Right hindlimb (tissue), 1 donor: ENCODE data around the gene TSEN54.

Source experiments
- DNase-seq: peaks from one replicate; pipeline ENCODE4 v3.0.0-alpha.2; 2018

The TSEN54 gene

DNA sequence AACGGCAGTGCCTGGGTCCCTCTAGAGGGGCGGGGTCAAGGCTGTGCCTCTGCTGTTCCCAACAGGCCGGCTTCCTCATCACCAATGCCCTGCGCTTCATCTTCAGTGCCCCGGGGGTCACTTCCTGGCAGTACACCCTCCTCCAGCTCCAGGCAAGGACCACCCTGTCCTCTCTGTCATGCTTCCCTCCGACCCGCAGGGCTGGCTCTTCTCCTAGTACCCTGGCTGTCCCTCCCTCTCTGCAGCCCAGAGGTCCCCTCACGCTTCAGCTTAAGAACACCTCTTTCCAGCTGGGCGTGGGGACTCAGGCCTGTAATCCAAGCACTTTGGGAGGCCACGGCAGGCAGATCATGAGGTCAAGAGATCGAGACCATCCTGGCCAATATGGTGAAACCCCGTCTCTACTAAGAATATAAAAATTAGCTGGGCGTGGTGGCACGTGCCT, 26.8 kb upstream of the TSEN54 start:
- no peak for DNase-seq

DNA sequence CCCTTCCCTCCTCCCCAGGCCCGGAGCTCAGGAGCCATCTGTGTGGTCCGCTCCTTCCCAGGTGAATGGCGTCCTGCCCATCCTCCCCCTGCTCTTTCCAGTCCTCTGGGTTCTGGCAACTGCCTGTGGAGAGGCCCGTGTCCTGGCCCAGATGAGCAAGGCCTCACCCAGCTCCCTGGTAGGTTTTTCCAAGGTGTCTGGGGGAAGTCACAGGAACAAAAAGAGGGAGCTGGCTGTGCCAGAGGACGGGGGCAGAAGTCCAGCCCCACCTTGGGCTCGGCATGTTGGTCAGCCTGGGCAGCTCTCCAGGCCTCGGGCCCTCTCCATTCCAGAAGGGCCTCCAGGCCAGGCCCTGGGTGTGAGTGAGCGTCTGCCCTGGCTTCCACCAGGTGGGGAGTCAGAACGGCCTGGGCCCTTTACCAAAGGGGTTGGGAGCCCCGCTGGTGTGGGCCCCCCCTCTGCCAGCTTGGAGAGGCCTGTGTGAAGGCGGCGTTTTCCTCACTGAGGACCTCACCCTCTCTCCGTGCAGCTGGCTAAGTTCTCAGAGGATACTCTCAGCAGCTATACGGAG, 26.1 kb upstream of the TSEN54 start:
- DNase-seq = no peak

DNA sequence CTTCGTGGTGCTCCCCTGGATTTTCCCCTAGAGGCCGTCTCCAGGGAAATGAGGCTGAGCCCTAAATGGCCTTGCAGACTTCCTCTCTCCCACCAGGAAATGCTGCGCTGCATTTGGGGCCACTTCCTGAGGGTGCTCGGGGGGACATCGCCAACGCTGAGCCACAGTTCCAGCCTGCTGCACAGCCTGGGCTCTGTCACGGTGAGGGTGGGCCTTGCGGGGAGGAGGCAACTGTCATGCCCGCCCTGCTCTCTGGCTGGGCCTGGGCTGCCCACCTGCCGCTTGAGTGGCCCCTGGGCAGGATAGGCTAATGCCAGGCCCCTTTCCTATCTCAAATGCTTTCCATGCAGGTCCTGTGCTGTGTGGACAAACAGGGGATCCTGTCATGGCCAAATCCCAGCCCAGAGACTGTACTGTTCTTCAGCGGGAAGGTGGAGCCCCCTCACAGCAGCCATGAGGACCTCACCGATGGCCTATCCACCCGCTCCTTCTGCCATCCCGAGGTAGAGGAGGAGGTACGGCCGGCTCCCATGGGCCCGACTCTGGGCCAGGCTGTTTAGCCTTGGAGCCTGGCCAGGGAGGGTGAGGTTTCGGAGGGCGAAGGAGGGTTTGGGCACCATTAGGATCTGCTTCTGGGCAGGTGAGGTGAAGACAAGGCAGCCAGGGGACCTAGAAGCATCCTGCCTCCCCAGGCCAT, 25.2 kb upstream of the TSEN54 start:
- DNase-seq = no peak

DNA sequence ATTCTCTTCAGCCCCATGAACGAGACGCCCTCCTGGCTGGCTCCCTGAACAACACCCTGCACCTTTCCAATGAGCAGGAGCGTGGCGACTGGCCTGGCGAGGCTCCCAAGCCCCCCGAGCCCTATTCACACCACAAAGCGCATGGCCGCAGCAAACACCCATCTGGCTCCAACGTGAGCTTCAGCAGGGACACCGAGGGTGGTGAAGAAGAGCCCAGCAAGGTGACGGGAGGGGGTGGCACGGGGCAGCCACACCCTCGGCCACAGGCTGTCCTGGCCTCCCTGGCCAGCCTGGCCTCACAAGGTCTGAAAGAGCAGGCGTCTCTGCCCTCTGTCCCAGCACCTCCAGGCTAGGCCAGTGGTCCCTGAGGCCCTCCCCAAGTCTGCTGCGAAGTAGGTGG, 24.6 kb upstream of the TSEN54 start:
- DNase-seq = no peak

DNA sequence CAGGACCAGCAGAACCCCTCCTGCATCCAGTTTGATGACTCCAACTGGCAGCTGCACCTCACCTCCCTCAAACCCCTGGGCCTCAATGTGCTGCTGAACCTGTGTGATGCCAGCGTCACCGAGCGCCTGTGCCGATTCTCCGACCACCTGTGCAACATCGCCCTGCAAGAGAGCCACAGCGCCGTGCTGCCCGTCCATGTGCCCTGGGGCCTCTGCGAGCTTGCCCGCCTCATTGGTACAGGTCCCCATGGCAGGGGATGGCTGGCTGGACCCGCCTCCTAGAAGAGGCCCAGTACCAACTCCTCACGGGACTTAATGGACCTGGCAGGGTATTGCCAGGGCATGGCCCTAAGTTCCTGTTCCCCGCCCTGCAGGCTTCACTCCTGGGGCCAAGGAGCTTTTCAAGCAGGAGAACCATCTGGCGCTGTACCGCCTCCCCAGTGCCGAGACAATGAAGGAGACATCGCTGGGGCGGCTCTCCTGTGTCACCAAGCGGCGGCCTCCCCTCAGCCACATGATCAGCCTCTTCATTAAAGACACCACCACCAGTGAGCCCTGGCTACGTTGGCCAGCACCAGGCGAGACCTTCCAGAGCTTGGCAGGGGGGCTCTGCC, 23.7 kb upstream of the TSEN54 start:
- DNase-seq = no peak

DNA sequence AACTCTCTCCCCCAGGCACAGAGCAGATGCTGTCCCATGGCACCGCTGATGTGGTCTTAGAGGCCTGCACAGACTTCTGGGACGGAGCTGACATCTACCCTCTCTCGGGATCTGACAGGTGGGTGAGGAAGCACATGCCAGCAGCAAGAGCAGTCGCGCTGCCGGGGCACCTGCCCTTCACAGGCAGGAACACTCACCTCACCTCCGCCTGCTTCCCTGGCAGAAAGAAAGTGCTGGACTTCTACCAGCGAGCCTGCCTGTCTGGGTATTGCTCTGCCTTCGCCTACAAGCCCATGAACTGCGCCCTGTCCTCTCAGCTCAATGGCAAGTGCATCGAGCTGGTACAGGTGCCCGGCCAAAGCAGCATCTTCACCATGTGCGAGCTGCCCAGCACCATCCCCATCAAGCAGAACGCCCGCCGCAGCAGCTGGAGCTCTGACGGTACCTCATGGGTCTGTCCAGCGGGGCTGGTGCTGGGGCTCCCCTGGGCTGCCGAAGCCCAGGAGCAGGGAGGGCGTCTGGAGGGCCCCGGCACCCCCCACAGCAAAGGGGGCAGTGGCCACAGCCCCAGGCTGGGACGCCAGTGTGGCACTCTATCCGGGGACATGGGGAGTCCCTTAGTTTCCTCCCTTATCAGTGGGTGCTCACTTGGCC, 22.7 kb upstream of the TSEN54 start:
- DNase-seq = no peak

DNA sequence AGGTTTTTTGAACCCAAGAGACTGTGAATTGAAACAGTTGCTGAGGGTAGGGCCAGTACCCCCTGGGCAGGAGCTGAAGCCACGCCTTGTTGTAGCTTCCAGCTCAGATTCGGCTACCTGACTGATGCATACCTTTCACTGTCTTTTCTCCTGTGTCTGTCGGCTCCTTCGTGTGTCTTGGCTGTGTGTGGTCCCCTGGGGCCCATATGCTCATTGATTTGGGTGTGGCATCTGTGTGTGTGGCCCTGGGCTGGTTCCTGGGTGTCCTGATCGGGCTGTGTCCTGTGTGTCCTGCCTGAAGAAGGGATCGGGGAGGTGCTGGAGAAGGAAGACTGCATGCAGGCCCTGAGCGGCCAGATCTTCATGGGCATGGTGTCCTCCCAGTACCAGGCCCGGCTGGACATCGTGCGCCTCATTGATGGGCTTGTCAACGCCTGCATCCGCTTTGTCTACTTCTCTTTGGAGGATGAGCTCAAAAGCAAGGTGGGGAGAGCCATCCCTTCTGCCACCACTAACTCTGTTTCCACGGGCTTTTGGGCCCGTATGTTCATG, 21.9 kb upstream of the TSEN54 start:
- DNase-seq = no peak

DNA sequence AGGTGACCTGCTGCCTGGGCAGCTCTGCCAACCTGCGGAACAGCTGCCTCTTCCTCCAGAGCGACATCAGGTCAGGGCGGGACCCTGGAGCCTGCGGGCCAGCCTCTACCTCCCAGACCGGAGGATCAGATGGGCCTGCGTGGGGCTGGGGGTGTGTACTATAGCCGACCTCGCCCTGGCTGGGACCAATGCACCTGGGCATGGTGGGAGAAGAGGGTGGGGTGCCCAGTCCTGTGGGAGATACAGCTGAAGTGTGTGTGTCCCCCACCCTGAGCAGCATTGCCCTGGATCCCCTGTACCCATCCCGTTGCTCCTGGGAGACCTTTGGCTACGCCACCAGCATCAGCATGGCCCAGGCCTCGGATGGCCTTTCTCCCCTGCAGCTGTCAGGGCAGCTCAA, 20.3 kb upstream of the TSEN54 start:
- no peak for DNase-seq

DNA sequence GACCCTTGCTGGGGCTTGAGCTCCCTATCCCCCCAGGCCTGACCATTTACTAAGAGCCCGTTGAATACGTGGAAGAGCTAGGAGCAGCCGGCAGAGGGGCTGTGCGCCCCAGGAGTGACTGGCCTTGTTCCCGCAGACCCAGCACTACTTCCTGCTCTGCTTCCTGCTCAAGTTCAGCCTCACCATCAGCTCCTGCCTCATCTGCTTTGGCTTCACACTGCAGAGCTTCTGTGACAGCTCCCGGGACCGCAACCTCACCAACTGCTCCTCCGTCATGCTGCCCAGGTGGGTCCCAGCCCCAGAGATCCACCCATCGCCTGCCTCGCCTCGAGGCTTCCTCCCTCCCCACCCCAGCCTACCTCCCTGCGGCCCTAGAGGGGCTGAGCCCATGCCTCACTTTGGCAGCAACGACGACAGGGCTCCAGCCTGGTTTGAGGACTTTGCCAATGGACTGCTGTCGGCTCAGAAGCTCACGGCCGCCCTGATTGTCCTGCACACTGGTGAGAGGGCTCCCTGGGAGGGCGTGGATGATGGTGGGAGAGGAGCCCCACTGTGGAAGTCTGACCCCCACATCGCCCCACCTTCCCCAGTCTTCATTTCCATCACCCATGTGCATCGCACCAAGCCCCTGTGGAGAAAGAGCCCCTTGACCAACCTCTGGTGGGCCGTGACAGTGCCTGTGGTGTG, 18.1 kb upstream of the TSEN54 start:
- no peak for DNase-seq

DNA sequence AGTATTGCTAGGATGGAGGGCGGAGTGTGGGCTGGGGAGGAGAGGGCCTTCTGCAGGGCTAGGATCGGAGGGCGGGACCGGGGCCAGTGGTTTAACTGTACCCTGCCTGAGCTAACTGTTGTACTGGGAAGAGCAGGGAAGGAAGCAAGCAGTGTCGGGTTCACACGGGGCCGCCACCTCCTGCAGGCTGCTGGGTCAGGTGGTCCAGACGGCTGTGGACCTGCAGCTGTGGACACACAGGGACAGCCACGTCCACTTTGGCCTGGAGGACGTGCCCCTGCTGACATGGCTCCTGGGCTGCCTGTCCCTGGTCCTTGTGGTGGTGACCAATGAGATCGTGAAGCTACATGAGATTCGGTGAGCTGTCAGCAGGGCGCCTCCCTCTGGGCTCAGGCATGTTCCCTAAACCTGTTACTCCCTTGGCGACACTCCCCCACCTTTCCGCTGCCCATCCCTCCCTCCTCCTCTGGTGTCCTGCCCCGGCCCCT, 17.6 kb upstream of the TSEN54 start:
- no peak for DNase-seq

DNA sequence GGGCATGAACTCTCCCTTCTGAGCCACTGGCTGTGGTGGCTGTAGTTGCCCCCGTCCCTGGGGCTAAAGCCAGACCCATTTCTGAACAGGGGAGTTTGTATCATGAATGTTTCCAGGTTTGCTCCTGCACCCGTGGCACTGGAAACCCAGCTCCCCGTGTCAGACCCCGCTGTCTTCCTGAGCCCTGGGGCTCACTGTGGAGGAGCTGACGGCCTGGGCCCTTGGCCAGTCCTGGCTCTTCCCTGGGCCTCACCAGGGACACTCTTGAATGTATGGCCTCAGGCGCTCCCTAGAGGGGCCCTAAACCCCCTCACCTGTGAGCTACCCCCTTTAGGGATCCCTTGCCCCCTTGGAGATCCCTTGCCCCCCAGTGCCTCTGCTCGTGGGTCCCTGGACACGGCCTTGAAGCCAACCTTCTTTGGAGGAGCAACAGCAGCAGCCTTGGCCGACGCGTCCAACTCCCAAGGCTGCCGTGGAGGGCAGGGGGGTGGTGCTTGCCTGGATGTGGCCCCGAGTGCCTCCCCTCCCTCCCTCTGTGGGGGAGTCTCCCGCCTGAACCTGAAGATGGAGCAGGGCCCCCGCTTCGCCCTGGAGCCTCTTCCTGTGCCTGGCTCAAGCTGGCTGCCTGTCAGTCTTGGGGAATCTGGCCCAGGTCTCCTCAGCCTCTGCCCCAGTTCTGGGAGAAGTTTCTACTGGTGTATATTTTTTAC, 16.9 kb upstream of the TSEN54 start:
- no peak for DNase-seq

DNA sequence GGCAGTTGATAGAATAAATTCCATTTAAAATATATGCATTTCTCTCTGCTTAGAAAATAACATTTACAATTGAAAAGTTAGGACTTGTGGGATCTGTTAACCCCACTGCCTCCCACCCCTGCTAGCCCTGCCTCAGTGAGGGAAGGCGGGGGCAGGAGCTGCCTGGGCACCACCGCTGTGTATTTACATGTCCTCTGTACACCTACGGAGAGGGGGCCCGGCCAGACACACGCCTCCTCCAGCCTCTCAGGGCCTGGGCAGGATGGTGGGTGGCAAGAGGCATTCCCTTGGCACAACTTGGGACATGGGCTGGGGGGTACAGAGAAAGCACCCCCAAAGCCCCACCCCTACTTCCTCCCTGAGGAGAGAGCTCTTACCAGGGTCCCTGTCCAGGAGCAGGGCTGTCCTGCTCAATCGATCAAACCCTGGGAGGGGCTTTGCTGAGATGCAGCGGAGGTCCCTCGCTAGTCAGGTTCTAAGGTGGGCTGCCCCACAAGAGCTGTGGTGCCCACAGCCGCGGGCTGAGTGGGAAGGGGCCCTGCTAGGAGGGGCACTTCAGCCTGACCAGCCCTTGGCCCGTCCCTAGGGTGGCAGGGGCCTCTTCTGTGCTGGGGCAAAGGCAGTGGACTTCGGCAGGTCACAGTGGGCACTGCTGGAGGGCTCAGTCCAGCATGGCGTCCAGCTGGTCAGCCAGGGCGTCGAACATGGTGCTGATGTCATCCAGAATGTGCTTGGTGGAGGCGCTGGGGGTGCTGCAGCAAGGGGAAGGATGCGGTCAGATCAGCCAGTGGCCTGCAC, 15.7 kb upstream of the TSEN54 start:
- no peak for DNase-seq

DNA sequence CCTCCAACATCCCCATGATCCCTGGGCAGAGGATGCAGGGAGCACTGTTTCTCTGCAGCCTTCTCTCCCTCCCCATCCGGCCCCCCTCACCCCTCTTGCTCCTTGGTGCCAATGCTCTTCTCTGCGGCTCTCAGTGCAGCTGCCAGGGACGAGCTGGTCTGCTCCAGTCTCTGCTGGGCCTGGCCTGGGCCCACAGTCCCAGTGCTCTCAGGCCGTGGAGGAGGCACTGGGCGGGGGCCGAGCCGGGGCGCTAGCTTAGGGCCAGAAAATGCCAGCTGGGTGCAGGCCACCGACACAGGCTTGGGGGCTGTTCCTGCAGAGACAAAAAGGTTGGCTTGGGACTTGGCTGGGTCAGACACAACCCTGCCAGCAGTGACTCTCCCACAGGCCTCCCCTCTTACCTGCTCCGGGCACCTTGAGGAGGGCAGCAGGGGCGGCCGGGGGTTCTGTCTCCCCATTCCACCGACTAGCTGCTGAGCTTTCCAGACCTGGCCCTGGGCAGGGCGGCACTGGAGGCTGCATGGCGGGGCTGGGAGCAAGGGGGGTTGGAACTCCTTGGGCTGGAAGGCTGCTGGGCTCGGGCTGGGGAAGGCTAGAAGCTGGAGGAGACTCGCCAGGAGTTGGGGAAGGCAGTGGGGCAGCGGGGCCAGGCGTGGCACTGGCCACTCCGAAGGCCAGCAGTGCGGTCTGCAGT, 14.8 kb upstream of the TSEN54 start:
- no peak for DNase-seq

DNA sequence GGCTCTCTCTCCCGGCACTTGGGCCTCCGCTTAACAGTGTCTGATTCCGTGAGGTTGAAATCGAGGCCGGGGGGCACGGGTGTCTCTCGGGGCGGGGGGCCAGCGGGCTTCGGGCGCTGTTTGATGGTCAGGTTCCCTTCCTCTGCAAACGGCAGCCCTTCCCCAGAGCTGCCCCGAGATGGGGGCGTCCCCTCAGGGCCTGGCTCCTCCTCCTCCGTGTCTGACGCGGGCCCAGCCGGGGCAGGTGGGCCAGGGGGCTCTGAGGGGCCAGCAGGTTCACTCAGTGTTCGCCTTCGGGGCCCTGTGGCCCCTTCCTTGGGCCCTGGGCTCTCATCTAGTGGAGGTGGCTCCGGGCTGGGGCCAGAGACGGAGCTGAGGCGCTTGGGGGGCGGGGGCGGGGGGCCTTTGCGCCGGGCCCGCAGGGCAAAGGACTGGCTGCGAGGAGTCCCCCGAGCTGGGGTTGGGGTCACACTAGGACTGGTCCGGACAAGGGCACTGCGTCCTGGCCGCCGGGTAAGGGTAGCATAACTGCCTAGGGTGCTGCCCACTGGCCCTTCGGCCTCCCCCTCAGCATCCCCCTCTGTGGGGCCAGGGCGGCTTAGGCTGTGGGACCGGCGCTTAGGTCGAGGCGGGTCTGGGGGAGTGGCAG, 14.1 kb upstream of the TSEN54 start:
- DNase-seq = no peak

DNA sequence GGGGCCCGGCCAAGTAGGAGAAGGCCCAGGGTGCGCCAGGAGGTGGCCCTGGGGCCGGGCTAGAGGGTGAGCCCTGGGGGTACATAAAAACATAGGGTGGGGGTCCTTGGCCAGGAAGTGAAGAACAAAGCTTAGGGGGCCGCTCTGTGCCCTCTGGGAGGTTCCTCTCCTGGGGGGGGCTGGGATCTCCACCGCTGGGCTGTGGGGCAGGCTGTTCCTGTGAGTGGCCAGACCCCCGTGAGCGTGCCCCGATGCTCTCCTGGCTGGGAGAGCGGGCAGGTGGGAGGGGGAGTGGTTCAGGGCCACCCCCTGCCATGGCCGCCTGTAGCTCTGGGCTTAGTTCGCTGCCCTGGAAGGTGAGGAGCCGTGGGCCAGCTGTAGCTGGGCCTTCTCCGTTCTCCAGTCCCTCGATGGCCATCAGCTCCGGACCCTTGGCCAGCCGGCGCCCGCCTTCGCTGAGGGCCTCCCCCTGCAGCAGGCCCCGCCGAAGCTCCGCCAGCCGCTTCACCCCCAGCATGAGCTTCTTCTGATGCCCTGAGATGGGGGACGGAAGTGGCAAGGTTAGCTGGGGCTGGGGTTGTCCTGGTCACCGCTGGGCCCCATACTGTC, 13.5 kb upstream of the TSEN54 start:
- DNase-seq = no peak

DNA sequence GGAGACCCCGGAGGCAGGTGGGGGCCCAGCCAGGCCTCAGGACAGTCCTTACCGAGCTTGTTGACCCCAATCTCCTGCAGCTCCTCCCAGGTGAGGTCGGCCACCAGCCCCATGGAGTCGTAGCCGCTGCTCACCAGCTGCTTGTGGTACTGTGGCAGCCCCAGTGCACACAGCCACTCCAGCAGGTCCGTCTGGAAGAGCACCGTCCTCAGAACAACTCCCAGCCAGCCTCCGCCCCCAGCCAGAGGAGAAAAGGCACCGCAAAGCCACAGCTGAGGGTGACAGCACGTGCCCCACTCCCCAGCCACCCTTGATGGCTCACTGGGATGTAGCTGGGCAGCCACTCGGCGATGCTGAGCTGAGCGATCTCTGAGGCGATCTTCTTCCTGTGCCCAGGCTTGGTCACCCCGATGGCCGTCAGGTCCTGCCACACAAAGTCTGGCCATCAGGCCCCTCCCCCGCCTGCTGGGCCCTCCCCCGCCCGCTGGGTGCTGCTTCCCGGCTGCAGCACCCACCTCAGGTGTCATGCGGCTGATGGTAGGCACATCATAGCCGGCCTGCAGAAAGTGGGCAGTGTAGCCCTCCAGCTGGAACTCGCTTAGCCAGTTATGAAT, 12.9 kb upstream of the TSEN54 start:
- DNase-seq = no peak

DNA sequence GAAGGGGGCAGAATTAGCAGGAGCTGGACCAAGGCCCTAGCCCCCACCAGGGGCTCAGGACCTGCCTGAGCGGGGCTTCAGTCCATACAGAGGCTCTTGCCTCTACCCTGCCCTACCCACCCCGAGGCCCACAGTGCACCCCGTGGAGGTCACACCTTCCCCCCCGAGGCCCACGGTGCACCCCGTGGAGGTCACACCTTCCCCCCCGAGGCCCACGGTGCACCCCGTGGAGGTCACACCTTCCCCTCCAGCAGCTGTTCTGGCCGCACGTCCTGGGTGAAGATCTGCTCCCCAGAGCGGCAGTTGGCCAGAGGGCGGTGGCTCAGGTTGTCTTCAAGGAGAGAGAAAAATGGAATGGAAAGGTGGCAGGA, 12.4 kb upstream of the TSEN54 start:
- DNase-seq = no peak

DNA sequence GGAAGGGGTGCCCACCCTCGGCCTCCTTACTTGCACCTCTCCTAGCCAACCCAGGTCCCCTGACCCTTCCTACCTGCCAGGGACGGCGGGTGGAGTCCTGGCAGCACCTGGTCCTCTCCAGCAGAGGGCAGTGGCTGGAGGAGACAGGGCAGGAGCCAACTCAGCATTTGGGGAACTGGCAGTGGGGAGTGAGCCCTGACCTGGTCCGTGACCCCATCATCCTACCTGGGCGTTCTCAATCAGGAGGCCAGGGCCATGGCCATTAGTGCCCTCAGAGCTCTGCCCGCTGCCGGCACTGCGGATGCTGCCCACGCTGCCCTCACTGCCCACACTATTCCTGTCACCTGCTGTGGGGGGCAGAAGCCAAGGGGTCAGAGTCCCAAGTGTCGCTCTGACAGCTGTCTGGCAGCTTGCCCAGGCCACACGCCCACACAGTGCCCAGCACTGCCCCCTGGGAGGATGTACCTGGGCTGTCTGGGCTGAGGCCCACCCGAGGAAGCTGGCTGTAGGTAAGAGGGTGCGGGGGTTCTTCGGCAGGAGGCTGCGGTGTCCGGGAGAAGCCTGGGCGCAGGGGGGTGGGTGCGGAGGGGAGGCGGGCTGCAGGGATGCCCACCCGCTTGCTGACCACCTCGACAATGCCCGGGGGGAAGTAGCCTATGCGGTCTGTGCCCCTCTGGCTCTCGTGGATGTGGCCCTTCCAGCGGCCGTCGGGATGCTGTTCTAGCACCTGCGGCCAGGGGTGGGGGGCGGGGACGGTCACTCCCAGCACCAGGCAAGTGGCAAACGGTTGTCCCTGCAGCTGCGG, 11.8 kb upstream of the TSEN54 start:
- no peak for DNase-seq

DNA sequence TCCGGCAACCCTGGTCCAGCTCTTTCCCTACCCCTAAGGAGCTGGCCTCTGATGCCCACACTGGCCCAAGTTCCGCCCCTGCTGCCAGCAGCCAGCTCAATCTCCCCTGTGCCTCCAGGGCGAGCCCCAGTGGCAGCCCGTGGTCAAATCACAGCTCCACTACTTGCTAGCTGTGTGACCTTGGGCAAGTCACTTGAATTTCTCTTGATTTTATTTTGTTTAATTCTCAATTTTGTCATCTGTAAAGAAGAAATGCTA, 11.2 kb upstream of the TSEN54 start:
- no peak for DNase-seq
